AG04450 (cell line): Measurements from ENCODE around the gene PHAF1. TPM values are rescaled to one million over a fixed set of nuclear protein-coding genes. Genes with fewer than 3 reads are reported as not detected.
A peak's percentile ranks its signal among the peaks of the same experiment; 100 is the strongest.

ENCODE experiments used
- CTCF ChIA-PET: fragments of 300-600, 350-600 bp; formaldehyde crosslinking; extraction: SDS; loops from one replicate; lab custom pipeline; 2022; ENCODE audit warnings: antibody characterized with exemption, inconsistent platforms; lab: Charles Lee
- POLR2A ChIA-PET: fragments of 350-600 bp; formaldehyde crosslinking; extraction: SDS; loops from one replicate; lab custom pipeline; 2021; ENCODE audit warnings: antibody characterized with exemption, inconsistent platforms; lab: Yijun Ruan, JAX
- DNase-seq: peaks from one replicate; pipeline ENCODE4 v3.0.0-alpha.2; 2011; ENCODE audit warnings: low read depth, low spot score
- H3K27ac ChIP-seq: one replicate; pipeline ENCODE4 v1.5.1; 2012; ENCODE audit warnings: low read depth, low read length, control low read depth
- H3K27me3 ChIP-seq: one replicate; pipeline ENCODE4 v1.6.0; 2012; ENCODE audit warnings: low read length; ENCODE audit not compliant: control insufficient read depth, insufficient read depth
- H3K4me3 ChIP-seq: 2 replicates; pipeline ENCODE4 v1.5.1; 2011; ENCODE audit warnings: mild to moderate bottlenecking, low read depth, low read length, control low read depth
- H3K9me3 ChIP-seq: 2 replicates; pipeline ENCODE4 v1.5.1; 2012; ENCODE audit warnings: low read length; ENCODE audit not compliant: control insufficient read depth, insufficient read depth
- polyA plus RNA-seq: library from polyadenylated mRNA; depleted of rRNA; stranded (reverse); fragments of >200 nt; gene quantifications from 2 replicates; pipeline ENCODE4 v1.2.3, GENCODE V29; 2011
- TF ChIP-seq, protein P1 (sequence below): IDR thresholded peaks from 2 replicates; pipeline ENCODE4 v1.5.1; 2011; ENCODE audit warnings: low read depth, low read length, control low read depth, inconsistent platforms

Gene PHAF1
- polyA plus RNA-seq, 1 experiment = 26.1 TPM

GRCh38 chr16:67147437-67148140 is 37.8 kb downstream of the PHAF1 start:
- ChIA-PET POLR2A (no interaction called here), CTCF (no interaction called here)

DNA sequence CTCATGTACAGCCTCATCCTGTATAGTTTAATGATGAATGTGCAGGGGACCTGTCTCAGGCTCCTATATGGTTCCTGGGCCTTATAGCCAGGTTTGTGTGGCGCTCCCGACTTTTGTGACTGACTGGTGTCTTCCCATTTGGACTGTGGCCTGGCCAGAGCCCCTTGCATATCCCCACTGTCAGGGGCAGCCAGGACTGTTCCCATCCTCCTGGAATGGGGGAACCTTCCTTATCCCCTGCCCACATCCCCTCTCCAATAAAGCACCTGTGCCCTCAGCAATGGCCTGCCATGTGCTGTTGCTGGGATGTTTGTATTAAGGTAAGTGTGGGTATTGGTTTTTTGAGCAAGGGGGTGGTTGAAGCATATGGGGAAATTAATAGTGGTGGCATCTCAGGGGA is 38.5 kb downstream of the PHAF1 start:
- no peak for DNase-seq
- ChIA-PET POLR2A (no interaction called here), CTCF (no interaction called here)
- TF ChIP-seq, protein P1, sequence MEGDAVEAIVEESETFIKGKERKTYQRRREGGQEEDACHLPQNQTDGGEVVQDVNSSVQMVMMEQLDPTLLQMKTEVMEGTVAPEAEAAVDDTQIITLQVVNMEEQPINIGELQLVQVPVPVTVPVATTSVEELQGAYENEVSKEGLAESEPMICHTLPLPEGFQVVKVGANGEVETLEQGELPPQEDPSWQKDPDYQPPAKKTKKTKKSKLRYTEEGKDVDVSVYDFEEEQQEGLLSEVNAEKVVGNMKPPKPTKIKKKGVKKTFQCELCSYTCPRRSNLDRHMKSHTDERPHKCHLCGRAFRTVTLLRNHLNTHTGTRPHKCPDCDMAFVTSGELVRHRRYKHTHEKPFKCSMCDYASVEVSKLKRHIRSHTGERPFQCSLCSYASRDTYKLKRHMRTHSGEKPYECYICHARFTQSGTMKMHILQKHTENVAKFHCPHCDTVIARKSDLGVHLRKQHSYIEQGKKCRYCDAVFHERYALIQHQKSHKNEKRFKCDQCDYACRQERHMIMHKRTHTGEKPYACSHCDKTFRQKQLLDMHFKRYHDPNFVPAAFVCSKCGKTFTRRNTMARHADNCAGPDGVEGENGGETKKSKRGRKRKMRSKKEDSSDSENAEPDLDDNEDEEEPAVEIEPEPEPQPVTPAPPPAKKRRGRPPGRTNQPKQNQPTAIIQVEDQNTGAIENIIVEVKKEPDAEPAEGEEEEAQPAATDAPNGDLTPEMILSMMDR = no peak
- no peaks in the 10 kb centered on the region for H3K27me3 ChIP-seq
- no peak overlapping the region for H3K4me3 ChIP-seq
- peaks cover 6% of the 10 kb centered on the region for H3K9me3 ChIP-seq
- H3K27ac ChIP-seq = no peak overlapping the region

More at GRCh38 chr16:67147437-67148140, 37.8 kb downstream of the PHAF1 start:
- Histone ChIP-seq H3K27ac (no peak overlapping the region), H3K9me3 (peaks cover 6% of the 10 kb centered on the region), H3K4me3 (no peak overlapping the region), H3K27me3 (no peaks in the 10 kb centered on the region)
- DNase-seq = no peak
- TF ChIP-seq, protein P1 = no peak

GRCh38 chr16:67148656-67149275 is 39.0 kb downstream of the PHAF1 start:
- POLR2A ChIA-PET = interaction anchor here (0.8 kb wide), 1 partner anchor 15 kb away, joined by 3 read pairs; no protein-coding TSS in a partner anchor
- CTCF ChIA-PET = interaction anchor here (0.6 kb wide), 1 partner anchor 24 kb away, joined by 5 read pairs; no protein-coding TSS in a partner anchor

DNA sequence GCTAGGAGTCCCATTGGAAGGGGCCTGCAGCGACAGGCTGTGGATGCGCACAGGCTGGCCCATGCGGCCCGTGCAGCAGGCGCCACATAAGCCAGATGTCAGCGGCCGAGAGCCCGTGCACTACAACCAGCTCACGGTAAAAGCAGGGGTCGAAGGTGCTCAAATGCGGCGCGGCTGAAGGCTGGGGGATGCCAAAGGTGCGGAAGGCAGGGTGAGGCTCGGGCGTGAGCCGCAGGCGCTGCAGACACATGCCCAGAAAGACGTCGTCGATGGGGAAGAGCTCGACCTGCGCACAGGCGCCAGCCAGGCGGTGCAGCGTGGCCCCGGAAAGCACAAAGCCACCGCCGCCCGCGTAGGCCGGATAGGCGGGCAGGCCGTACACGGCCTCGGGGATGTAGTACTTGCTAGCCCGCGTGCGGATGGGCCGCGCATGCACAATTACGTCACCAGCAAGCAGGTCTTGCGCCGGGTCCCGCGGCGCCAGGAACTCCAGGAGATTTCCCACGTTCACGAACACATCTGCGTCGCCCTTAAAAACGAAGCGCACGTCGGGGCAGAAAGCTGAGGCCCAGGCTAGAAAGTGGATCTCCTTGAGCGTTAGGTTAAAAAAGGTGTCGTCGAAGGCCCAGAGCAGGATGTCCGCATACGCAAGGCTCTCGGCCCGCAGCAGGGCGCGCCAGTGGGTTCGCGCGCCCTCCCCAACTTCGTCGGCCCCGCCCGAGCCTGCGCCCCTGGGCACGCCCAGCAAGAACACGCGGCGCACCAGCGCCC is 39.7 kb downstream of the PHAF1 start:
- Histone ChIP-seq H3K27ac (no peak overlapping the region), H3K4me3 (peak overlapping the region; percentile 63; the same call in 1 of the 2 replicates), H3K9me3 (peaks cover 6% of the 10 kb centered on the region), H3K27me3 (peaks cover 2% of the 10 kb centered on the region)
- ChIA-PET POLR2A (interaction anchor here (0.8 kb wide), 1 partner anchor 14 kb away, joined by 3 read pairs; no protein-coding TSS in a partner anchor), CTCF (interaction anchor here (0.6 kb wide), 1 partner anchor 24 kb away, joined by 5 read pairs; no protein-coding TSS in a partner anchor)
- TF ChIP-seq, protein P1 = no peak
- no peak for DNase-seq

More at GRCh38 chr16:67148656-67149275, 39.0 kb downstream of the PHAF1 start:
- DNase-seq = no peak
- Histone ChIP-seq H3K9me3 (peaks cover 6% of the 10 kb centered on the region), H3K4me3 (no peak overlapping the region), H3K27ac (no peak overlapping the region), H3K27me3 (no peaks in the 10 kb centered on the region)
- TF ChIP-seq, protein P1 = no peak
